PC-3 (cell line): ENCODE data around the gene OGDH. TPM values are rescaled to one million over a fixed set of nuclear protein-coding genes. Genes with fewer than 3 reads are reported as not detected.

ENCODE experiments used
- ATAC-seq: fragments of 200-7000 bp; cut with Tn5 transposase; 2 replicates; pipeline ENCODE4 v1.9.1; 2020; ENCODE audit warnings: mild to moderate bottlenecking, moderate library complexity
- BruUV-seq: library from RNA; stranded (reverse); fragments of 400-500 nt; replicated peaks from 2 replicates; lab custom pipeline; 2021; lab: Mats Ljungman, UMichigan
- CTCF ChIA-PET: fragments of 300-600 bp; sonication (Branson Sonifier 250); formaldehyde crosslinking; loops from one replicate; lab custom pipeline; 2022; ENCODE audit warnings: antibody characterized with exemption; lab: Charles Lee
- POLR2A ChIA-PET: fragments of 300-600 bp; sonication (Branson Sonifier 250); formaldehyde crosslinking; loops from one replicate; lab custom pipeline; 2022; ENCODE audit warnings: antibody characterized with exemption; ENCODE audit not compliant: unreplicated experiment; lab: Charles Lee
- DNase-seq: peaks from one replicate; pipeline ENCODE4 v3.0.0-alpha.2; 2015
- H2AFZ ChIP-seq: fragments of 300-600 bp; sonication (generic); 2 replicates; pipeline ENCODE4 v1.6.0; 2016; ENCODE audit warnings: antibody characterized with exemption, low read length
- H3F3A ChIP-seq: fragments of 300-600 bp; sonication (generic); one replicate; pipeline ENCODE4 v1.6.0; 2017; ENCODE audit warnings: antibody characterized with exemption, low read length, control low read depth, mild to moderate bottlenecking; ENCODE audit not compliant: unreplicated experiment
- H3K27ac ChIP-seq: fragments of 300-600 bp; sonication (generic); 2 replicates; pipeline ENCODE4 v1.5.1; 2016; ENCODE audit warnings: mild to moderate bottlenecking, low read length
- H3K27me3 ChIP-seq: fragments of 300-600 bp; sonication (generic); 2 replicates; pipeline ENCODE4 v1.6.1; 2016; ENCODE audit warnings: low read length, mixed read lengths
- H3K36me3 ChIP-seq: fragments of 300-600 bp; sonication (generic); 2 replicates; pipeline ENCODE4 v1.6.1; 2016; ENCODE audit warnings: low read depth, mixed run types, low read length, mixed read lengths
- H3K4me1 ChIP-seq: fragments of 300-600 bp; sonication (generic); 2 replicates; pipeline ENCODE4 v1.5.1; 2016; ENCODE audit warnings: low read length; ENCODE audit not compliant: insufficient read depth
- H3K4me2 ChIP-seq: fragments of 300-600 bp; sonication (generic); 2 replicates; pipeline ENCODE4 v1.6.0; 2016; ENCODE audit warnings: low read length
- H3K4me3 ChIP-seq: fragments of 300-600 bp; sonication (generic); 2 replicates; pipeline ENCODE4 v1.5.1; 2016; ENCODE audit warnings: mild to moderate bottlenecking, low read length, mixed read lengths
- H3K79me2 ChIP-seq: fragments of 300-600 bp; sonication (generic); 2 replicates; pipeline ENCODE4 v1.6.1; 2017; ENCODE audit warnings: low read length, mixed read lengths
- H3K9ac ChIP-seq: fragments of 300-600 bp; sonication (generic); 2 replicates; pipeline ENCODE4 v1.6.0; 2016; ENCODE audit warnings: mild to moderate bottlenecking, low read length
- H3K9me2 ChIP-seq: fragments of 300-600 bp; sonication (generic); replicated peaks from 2 replicates; pipeline ENCODE4 v1.6.1; 2016; ENCODE audit warnings: mixed run types, low read length, mixed read lengths
- H3K9me3 ChIP-seq: fragments of 300-600 bp; sonication (generic); 2 replicates; pipeline ENCODE4 v1.6.1; 2016; ENCODE audit warnings: low read length, mixed read lengths
- H4K20me1 ChIP-seq: fragments of 300-600 bp; sonication (generic); 2 replicates; pipeline ENCODE4 v1.6.1; 2016; ENCODE audit warnings: low read length, mixed read lengths
- EZH2 ChIP-seq: fragments of 300-600 bp; sonication (generic); IDR thresholded peaks from one replicate; pipeline ENCODE4 v1.6.1; 2017; ENCODE audit warnings: antibody characterized with exemption, mild to moderate bottlenecking, low read length; ENCODE audit not compliant: unreplicated experiment
- EZH2phosphoT487 ChIP-seq: fragments of 300-600 bp; sonication (generic); IDR thresholded peaks from 2 replicates; pipeline ENCODE4 v1.6.1; 2018; ENCODE audit warnings: mild to moderate bottlenecking, antibody characterized with exemption, low read length, borderline replicate concordance
- intact Hi-C: fragments of 100-400 bp; cut with micrococcal nuclease; formaldehyde crosslinking; loops from 2 replicates; pipeline ENCODE4 v1.9.0; 2023
- total RNA-seq: library from RNA; depleted of rRNA; stranded (reverse); fragments of >200 nt; gene quantifications from 2 replicates; pipeline ENCODE4 v1.2.3, GENCODE V29; 2014
- TF ChIP-seq, protein P1 (sequence below): fragments of 300-600 bp; sonication (generic); conservative IDR thresholded peaks from 2 replicates; pipeline ENCODE4 v1.5.1; 2017; ENCODE audit warnings: antibody characterized with exemption, low read depth, mild to moderate bottlenecking, low read length

OGDH gene
- total RNA-seq, 1 experiment from 2014 or later: 66.2 TPM

DNA sequence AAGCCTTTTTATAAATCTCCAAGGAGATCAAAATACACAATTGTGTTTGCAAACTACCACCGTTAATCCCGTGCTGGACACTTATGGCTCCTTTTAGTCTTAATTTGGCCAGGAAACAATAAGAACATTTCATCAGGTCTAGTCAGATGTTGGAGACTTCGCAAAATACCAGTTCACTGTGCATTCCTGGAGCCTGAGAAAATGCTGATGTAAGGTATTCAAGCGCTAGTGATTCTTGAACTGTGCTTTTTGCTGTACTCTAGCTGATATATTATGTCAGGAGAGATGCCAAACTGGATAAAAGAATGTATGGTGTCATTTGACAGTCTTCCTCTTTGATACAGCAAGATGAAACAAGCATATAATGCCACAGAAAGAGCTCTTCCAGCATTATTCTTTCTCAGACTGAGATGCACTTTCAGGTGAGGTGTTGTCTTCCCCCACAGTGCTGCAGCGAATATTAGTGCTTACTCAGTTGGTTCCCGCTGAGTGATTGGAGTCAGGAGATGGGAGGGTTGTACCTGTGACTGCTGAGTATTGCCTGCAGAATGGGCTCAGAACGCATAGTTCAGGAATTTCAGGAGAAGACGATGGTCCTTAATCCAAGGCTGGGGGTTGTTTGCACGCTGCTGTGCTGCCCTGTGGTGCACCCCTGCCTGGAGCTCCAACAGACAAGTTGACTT lies 59.2 kb downstream of the OGDH start:
- no peaks in the 10 kb centered on the region for H3K9me2 ChIP-seq
- H3K79me2 ChIP-seq: no peaks in the 10 kb centered on the region
- TF ChIP-seq EZH2: no peak
- no peak for TF ChIP-seq EZH2phosphoT487
- TF ChIP-seq, protein P1, sequence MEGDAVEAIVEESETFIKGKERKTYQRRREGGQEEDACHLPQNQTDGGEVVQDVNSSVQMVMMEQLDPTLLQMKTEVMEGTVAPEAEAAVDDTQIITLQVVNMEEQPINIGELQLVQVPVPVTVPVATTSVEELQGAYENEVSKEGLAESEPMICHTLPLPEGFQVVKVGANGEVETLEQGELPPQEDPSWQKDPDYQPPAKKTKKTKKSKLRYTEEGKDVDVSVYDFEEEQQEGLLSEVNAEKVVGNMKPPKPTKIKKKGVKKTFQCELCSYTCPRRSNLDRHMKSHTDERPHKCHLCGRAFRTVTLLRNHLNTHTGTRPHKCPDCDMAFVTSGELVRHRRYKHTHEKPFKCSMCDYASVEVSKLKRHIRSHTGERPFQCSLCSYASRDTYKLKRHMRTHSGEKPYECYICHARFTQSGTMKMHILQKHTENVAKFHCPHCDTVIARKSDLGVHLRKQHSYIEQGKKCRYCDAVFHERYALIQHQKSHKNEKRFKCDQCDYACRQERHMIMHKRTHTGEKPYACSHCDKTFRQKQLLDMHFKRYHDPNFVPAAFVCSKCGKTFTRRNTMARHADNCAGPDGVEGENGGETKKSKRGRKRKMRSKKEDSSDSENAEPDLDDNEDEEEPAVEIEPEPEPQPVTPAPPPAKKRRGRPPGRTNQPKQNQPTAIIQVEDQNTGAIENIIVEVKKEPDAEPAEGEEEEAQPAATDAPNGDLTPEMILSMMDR: no peak
- ATAC-seq (no peak), DNase-seq (no peak)
- no TSS peak for BruUV-seq
- peaks cover 6% of the 10 kb centered on the region for H3K36me3 ChIP-seq
- ChIA-PET CTCF (no interaction called here), POLR2A (no interaction called here)
- no peaks in the 10 kb centered on the region for H3K27me3 ChIP-seq
- H2AFZ ChIP-seq: no peak overlapping the region
- no peak overlapping the region for H3K4me2 ChIP-seq
- H3K4me1 ChIP-seq: no peaks in the 10 kb centered on the region
- H3K27ac ChIP-seq: no peak overlapping the region
- intact Hi-C loops: no loop called here
- H3F3A ChIP-seq: no peaks in the 10 kb centered on the region
- no peaks in the 10 kb centered on the region for H3K9me3 ChIP-seq
- no peak overlapping the region for H3K4me3 ChIP-seq
- no peak overlapping the region for H3K9ac ChIP-seq
- H4K20me1 ChIP-seq: no peaks in the 10 kb centered on the region

DNA sequence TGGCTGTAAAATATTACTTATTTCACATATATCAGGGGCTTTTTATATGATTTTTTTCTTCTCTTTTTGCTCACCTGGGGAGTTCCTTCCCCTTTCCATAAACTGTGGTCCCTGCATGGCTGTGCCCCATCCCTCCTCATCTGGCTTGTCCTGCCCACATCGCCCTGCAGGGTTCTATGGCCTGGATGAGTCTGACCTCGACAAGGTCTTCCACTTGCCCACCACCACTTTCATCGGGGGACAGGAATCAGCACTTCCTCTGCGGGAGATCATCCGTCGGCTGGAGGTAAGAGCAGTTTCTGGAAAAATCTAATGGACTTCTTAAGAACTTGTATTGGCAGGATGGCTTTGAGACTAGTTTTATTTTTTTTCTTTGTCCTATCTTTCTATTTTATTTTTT lies 60.1 kb downstream of the OGDH start:
- no peak overlapping the region for H3K4me2 ChIP-seq
- H2AFZ ChIP-seq: no peak overlapping the region
- no peaks in the 10 kb centered on the region for H3K4me1 ChIP-seq
- POLR2A ChIA-PET: no interaction called here
- H3F3A ChIP-seq: no peaks in the 10 kb centered on the region
- H3K4me3 ChIP-seq: no peak overlapping the region
- H3K36me3 ChIP-seq: no peaks in the 10 kb centered on the region; the same call in 1 of the 2 replicates
- intact Hi-C loops: no loop called here
- BruUV-seq: no TSS peak
- ATAC-seq: no peak
- no peaks in the 10 kb centered on the region for H3K9me3 ChIP-seq
- TF ChIP-seq EZH2 (no peak), EZH2phosphoT487 (no peak)
- TF ChIP-seq, protein P1: no peak
- H3K9me2 ChIP-seq: no peaks in the 10 kb centered on the region
- H3K27ac ChIP-seq: no peak overlapping the region
- H4K20me1 ChIP-seq: no peaks in the 10 kb centered on the region
- H3K27me3 ChIP-seq: no peaks in the 10 kb centered on the region
- H3K9ac ChIP-seq: no peak overlapping the region
- CTCF ChIA-PET: no interaction called here
- DNase-seq: no peak
- no peaks in the 10 kb centered on the region for H3K79me2 ChIP-seq

DNA sequence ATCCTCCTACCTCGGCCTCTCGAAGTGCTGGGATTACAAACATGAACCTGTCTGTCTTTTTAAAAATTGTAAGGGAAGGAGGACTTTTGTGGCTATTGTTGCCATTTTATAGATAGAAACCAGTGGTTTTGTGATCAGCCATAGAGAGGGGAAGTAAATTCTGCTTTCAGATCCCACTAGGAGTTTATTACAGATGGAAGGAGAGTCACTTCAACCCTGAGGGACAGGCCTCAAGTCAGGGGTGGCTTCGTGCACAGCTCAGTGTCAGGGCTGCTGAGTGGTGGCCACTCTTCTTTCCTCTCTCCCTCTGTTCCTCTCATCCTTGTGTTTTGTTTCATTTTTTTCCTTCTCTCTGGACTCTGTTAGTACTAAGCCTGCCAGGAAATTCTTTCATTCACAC lies 60.8 kb downstream of the OGDH start:
- no peak overlapping the region for H3K9ac ChIP-seq
- CTCF ChIA-PET: no interaction called here
- no peak overlapping the region for H2AFZ ChIP-seq
- intact Hi-C loops: no loop called here
- no peaks in the 10 kb centered on the region for H3K9me2 ChIP-seq
- H3K36me3 ChIP-seq: no peaks in the 10 kb centered on the region; the same call in 1 of the 2 replicates
- no peaks in the 10 kb centered on the region for H3K4me1 ChIP-seq
- H3K9me3 ChIP-seq: no peaks in the 10 kb centered on the region
- TF ChIP-seq EZH2 (no peak), EZH2phosphoT487 (no peak)
- TF ChIP-seq, protein P1: no peak
- H3K4me3 ChIP-seq: no peak overlapping the region
- POLR2A ChIA-PET: no interaction called here
- H3K4me2 ChIP-seq: no peak overlapping the region
- BruUV-seq: no TSS peak
- DNase-seq (no peak), ATAC-seq (no peak)
- no peaks in the 10 kb centered on the region for H3K27me3 ChIP-seq
- H3K79me2 ChIP-seq: no peaks in the 10 kb centered on the region
- H3F3A ChIP-seq: no peaks in the 10 kb centered on the region
- no peak overlapping the region for H3K27ac ChIP-seq
- no peaks in the 10 kb centered on the region for H4K20me1 ChIP-seq
